C4-2B (cell line): ENCODE measurements around the gene CIDEA.

Source experiments
- H3K27ac ChIP-seq: fragments of 450-650 bp; 2 replicates; pipeline ENCODE4 v1.5.1; 2017
- CTCF ChIP-seq: fragments of 450-650 bp; conservative IDR thresholded peaks from 2 replicates; pipeline ENCODE4 v1.5.1; 2017; ENCODE audit warnings: mild to moderate bottlenecking
- ZFX ChIP-seq: fragments of 450-650 bp; IDR thresholded peaks from 2 replicates; pipeline ENCODE4 v1.6.1; 2017

The CIDEA gene

GRCh38 chr18:12278215-12278671, 24.1 kb downstream of the CIDEA start:
- TF ChIP-seq ZFX (no peak), CTCF (no peak; the same call in 1 of the 2 replicates)
- H3K27ac ChIP-seq: no peak overlapping the region

GRCh38 chr18:12278741-12279682, 24.9 kb downstream of the CIDEA start:
- no peak for TF ChIP-seq ZFX
- TF ChIP-seq CTCF: no peak
- H3K27ac ChIP-seq: no peak overlapping the region

- no peak for TF ChIP-seq ZFX
- H3K27ac ChIP-seq: no peak overlapping the region
Observed at GRCh38 chr18:12279781-12280531, 25.8 kb downstream of the CIDEA start.

- TF ChIP-seq CTCF (no peak), ZFX (no peak)
- H3K27ac ChIP-seq: no peak overlapping the region
Observed at GRCh38 chr18:12281861-12282260, 27.7 kb downstream of the CIDEA start.

- TF ChIP-seq CTCF (no peak), ZFX (no peak)
- no peak overlapping the region for H3K27ac ChIP-seq
Observed at GRCh38 chr18:12282442-12283039, 28.4 kb downstream of the CIDEA start.

GRCh38 chr18:12283256-12283655, 29.1 kb downstream of the CIDEA start:
- no peak for TF ChIP-seq CTCF
- no peak for TF ChIP-seq ZFX
- H3K27ac ChIP-seq: no peak overlapping the region

- no peak overlapping the region for H3K27ac ChIP-seq
- TF ChIP-seq CTCF: no peak
- no peak for TF ChIP-seq ZFX
Observed at GRCh38 chr18:12283666-12284065, 29.5 kb downstream of the CIDEA start.
